ENCODE data around the gene RBM47.
"Not testable (repeated sequence)": the region's sequence is repeated elsewhere in the genome, so short reads cannot be mapped to it uniquely, and the experiment has no call there.

RBM47 gene

DNA sequence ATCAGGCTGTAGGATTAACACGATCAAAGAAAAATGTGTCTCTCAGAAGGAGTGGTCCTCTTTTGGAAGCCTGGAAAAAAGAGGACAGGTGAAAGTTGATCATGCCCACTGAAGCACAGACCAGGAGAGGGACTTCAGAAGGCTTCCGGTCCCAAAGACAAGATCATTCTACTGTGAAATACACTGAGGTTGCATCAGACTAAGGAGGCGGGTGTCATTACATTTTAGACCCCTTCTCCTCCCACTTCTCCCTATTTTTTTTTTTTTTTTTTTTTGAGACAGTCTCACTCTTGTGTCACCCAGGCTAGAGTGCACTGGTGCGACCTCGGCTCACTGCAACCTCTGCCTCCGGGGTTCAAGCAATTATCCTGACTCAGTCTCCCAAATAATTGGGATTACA, 67.5 kb downstream of the RBM47 start:
- DNase-seq: peak; percentile 68 to 86 (median 76)

- DNase-seq: peak in 2 of 4 experiments; percentile 67 to 69
Measured at GRCh38 chr4:40561543-40562177, 68.0 kb downstream of the RBM47 start.

- peak in 2 of 4 experiments; percentile 50 to 70 for DNase-seq
Measured at GRCh38 chr4:40559585-40560465, 69.8 kb downstream of the RBM47 start.

DNA sequence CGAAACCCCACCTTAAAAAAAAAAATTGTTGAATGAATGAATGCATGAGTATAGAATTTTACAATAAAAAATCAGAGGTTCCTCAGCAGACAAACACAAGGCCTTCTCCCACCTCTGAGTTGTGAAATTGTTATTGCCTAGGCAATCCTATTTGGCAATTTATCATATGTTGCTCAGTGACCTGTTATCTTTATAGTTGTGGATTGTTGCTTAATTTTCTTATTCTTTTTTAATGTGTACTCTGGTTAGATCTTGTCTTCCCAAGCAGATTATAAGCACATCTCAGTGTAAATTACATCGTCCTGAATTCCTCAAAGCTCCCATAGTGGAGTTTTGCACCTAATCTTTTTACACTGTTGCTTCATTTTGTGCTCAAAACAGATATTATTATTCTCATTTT, 71.9 kb downstream of the RBM47 start:
- peak; percentile 36 to 75 (median 54) for DNase-seq

- peak in 1 of 4 experiments; percentile 43 for DNase-seq
Measured at GRCh38 chr4:40555176-40555900, 74.3 kb downstream of the RBM47 start.

GRCh38 chr4:40554641-40555040, 75.0 kb downstream of the RBM47 start:
- DNase-seq: peak; percentile 45 to 74 (median 70)

DNA sequence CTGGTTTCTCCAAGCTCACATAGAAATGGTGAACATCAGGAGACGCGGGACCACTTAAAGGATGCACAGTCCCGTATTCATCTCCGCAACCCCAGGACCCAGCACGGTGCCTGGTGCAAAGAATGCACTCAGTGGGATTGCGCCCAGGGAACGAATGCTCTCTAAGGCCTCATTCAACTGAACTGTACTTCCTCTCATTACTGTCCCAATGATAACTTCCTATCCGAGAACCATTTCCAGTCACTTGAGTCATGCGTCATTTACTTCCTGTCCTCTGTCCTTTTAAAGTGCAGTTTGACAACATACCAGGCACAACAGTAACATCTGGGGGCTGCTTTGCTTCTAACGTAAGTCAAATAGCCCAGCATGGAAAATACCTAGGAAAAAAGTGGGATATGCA, 75.7 kb downstream of the RBM47 start:
- peak; percentile 77 to 94 (median 86) for DNase-seq

- DNase-seq: no peak
Measured at GRCh38 chr4:40552536-40552935, 77.1 kb downstream of the RBM47 start.

GRCh38 chr4:40551568-40552136, 78.0 kb downstream of the RBM47 start:
- peak in 1 of 4 experiments; percentile 26 for DNase-seq

GRCh38 chr4:40550948-40551462, 78.7 kb downstream of the RBM47 start:
- DNase-seq: peak in 3 of 4 experiments; percentile 54 to 71 (median 64)

GRCh38 chr4:40550196-40550595, 79.5 kb downstream of the RBM47 start:
- DNase-seq: peak in 2 of 4 experiments; percentile 54

DNA sequence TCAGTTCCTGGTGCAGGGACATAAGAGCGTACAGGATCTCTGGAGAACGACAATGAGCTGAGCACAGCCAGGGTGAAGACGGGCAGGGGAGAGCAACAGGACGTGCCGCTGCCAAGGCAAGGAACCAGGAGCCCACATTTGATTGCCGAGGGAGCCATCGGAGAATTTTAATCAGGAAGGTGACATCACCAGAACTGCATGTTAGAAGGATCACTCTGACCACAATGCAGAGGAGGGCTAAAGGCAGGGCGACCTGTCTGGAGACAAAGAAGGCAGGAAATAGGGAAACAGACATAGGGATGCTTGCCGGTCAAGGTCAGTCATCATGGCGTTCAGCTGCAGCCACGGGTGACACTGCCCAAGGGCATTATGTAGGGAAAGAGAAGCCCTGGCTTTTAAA, 81.4 kb downstream of the RBM47 start:
- peak in 1 of 4 experiments; percentile 22 for DNase-seq

DNA sequence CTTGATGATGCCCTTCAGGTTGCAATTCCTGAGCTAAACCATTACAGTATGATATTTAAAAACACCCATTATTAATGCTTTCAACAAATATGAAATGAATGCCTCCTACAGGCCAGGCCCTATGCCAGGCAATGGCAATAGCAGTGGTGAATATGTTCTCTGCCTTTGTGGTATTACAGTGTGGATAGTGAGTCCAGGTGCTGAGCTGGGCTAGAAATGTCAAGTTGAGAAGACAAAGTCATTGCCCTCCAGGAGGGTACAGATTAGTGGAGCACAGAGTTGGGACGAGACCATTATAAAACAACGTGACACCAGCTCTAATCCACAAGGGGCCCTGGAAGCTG, 81.9 kb downstream of the RBM47 start:
- DNase-seq: no peak

DNA sequence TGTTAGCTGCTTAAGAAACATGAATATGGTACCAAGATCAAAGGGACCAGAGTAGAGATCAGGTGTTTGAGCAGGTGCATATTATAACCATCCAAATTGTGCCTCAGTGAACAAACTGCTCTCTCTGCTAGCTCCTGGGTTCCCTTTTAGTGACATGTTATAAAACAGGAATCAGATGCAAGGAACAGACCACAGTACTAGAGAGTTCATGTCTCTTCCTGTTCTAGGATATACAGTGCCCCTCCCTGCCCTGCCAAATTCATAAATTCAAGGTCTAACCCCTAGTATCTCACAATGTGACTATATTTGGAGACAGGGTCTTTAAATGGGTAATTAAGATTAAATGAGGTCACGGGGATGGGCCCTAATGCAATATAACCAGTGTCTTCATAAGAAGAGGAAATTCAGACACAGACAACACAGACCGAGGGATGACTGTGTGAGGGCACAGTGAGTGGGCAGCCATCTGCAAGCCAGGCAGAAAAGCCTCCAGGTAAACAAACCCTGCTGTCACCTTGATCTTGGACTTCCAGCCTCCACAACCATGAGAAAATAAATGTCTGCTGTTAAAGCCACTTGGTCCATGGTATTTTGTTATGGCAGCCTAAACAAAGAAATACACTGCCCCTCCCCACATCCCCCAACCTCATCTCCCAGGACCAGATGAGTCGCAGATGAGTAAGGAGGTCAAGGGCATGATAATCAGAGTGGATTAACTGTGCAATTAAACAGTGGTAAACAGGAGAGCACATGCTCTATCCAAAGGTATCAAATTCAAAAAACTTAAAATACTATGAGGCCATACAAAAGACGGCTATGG, 82.5 kb downstream of the RBM47 start:
- DNase-seq: peak; percentile 20 to 57 (median 54)

GRCh38 chr4:40546506-40546905, 83.2 kb downstream of the RBM47 start:
- DNase-seq: no peak

DNA sequence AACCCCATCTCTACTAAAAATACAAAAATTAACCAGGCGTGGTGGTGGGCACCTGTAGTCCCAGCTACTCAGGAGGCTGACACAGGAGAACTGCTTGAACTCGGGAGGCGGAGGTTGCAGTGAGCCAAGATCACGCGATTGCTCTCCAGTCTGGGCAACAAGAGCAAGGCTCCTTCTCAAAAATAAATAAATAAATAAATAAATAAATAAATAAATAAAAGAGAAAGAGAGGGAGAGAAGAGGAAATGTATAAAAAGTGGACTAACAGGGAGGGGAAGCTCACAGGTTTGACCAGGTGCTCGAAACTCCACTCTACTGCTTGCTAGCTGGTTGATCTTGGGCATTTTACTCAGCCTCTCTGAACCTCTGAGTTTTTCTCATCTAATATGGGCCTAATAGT, 84.2 kb downstream of the RBM47 start:
- not testable (repeated sequence) for DNase-seq

- DNase-seq: no peak
Measured at GRCh38 chr4:40544221-40544620, 85.4 kb downstream of the RBM47 start.

DNA sequence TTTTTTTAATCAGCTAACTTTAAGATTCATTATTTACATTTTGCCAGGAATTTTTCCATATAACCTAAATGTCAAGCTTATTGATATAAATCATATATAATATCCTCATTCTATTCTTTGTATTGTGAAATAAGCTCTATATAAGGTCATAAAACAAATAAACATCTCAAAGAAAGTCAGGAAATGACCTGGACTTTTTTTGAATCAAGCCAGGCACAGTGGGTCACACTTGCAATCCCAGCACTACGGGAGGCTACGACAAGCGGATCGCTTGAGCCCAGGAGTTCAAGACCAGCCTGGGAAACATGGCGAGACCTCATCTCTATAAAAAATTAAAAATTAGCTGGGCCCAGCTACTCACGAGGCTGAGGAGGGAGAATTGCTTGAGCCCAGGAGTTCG, 88.9 kb downstream of the RBM47 start:
- no peak for DNase-seq

- DNase-seq: no peak
Measured at GRCh38 chr4:40536032-40536431, 93.6 kb downstream of the RBM47 start.

GRCh38 chr4:40531636-40532023, 98.0 kb downstream of the RBM47 start:
- no peak for DNase-seq

DNA sequence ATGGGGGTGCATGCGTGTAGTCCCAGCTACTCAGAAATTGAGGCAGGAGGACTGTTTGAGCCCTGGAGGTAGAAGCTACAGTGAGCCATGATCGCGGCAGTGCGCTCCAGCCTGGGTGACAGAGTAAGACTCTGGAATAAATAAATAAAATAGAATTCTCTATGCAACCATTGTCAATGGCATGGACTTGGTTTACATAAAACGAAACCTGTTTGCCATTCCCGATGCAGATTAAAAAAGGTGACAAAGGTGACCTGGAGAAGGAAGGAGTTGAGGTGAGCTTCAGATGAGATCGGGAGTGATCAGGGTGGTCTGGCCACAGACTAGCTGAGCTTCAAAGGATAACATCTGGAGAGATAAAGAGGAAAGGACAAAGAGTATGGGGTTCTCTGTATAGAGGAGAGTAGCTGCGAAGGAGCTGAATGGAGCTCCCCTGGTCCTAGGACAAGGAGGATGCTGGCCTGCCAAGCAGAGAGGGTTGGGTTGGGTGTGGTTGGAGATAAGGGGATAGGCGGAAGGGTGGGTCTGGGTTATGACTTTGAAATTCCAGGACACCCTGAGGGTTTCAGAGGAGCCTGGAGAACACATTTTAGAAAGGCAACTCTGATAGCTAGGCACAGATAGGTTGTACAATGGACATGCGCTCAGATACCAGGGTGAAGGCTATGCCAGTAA, 98.6 kb downstream of the RBM47 start:
- DNase-seq: no peak
